GM21619 (cell line): Measurements from ENCODE around the gene PTPN18.
"Not testable (repeated sequence)": the region's sequence is repeated elsewhere in the genome, so short reads cannot be mapped to it uniquely, and the experiment has no call there.

Source experiments
- ATAC-seq: cut with Tn5 transposase; IDR thresholded peaks from one replicate; pipeline ENCODE4 v1.9.1; 2021; ENCODE audit not compliant: unreplicated experiment

PTPN18 gene, protein sequence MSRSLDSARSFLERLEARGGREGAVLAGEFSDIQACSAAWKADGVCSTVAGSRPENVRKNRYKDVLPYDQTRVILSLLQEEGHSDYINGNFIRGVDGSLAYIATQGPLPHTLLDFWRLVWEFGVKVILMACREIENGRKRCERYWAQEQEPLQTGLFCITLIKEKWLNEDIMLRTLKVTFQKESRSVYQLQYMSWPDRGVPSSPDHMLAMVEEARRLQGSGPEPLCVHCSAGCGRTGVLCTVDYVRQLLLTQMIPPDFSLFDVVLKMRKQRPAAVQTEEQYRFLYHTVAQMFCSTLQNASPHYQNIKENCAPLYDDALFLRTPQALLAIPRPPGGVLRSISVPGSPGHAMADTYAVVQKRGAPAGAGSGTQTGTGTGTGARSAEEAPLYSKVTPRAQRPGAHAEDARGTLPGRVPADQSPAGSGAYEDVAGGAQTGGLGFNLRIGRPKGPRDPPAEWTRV

GRCh38 chr2:130355578-130356431 lies at the start of gene PTPN18:
PTPN18 (plus strand) TSS chr2:130356056; CDS start chr2:130356108, 52 bp downstream.
- ATAC-seq, result peak; percentile 90

GRCh38 chr2:130307850-130308249 lies 48.0 kb upstream of the PTPN18 start:
- no peak for ATAC-seq

DNA sequence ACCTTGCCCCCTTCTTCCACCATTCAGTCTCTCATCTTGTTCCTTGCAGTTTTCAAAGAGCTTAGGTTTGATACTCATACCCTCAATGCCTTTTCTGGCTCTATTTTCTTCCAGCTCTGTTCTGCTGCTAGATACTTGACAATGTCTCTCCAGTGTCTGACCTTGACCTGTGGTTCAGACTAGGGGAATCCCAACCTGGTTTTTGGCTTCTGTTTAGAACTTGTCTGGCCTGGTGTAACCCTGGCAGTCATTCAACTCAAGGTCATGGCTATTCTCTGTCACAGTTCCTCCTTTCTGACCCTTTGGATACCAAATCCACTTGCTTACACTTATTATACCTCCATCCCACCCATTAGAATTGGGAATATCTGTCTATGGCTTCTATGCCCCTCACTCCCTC lies 45.0 kb upstream of the PTPN18 start:
- no peak for ATAC-seq

DNA sequence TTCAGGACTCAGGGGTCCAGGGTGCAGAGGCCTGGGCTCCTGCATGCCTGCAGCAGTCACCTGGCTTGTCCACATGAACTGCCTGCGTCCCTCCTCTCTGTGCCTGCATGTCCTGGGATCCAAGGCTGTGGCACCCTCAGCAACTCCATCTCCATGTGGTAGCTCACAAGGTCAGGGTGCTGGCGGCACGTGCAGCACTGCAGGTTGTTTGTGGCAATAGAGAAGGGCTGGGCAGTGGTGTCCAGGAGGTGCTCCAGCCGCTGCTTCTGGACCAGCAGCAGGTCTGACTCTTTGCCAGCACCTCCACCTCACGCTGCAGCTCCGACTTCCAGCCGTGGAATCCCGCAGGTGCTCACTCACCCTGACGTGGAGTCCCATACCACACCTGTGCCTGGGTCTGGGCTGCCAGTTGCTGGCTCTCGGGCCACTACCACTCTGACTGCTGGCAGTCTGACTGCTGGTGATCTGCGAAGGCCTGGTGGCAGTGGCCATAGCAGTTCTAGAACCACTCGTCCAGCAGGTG lies 42.0 kb upstream of the PTPN18 start:
- ATAC-seq, result no peak

- ATAC-seq, result no peak
Observed at GRCh38 chr2:130314377-130314776, 41.5 kb upstream of the PTPN18 start.

GRCh38 chr2:130316596-130316995 lies 39.3 kb upstream of the PTPN18 start:
- no peak for ATAC-seq

DNA sequence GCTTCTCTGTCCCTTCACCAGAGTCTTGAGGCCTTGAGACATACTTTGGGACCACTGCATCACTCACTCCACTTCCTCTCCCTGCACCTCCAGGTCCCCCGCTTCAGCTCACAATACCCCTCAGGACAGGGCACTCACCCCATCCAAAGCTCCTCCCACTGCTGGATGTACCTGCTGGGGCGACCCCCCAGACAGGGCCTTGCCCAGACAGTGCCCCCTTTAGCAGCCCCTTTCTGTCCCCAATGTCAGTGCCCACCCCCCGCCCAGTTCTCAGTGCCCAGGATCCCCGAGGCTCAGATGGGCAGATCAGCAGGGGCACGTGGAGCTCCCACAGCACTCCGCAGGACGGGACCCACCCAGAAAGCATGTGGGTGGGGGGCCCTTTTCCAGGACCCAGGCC lies 37.0 kb upstream of the PTPN18 start:
- ATAC-seq, result no peak

- no peak for ATAC-seq
Observed at GRCh38 chr2:130319536-130319935, 36.3 kb upstream of the PTPN18 start.

DNA sequence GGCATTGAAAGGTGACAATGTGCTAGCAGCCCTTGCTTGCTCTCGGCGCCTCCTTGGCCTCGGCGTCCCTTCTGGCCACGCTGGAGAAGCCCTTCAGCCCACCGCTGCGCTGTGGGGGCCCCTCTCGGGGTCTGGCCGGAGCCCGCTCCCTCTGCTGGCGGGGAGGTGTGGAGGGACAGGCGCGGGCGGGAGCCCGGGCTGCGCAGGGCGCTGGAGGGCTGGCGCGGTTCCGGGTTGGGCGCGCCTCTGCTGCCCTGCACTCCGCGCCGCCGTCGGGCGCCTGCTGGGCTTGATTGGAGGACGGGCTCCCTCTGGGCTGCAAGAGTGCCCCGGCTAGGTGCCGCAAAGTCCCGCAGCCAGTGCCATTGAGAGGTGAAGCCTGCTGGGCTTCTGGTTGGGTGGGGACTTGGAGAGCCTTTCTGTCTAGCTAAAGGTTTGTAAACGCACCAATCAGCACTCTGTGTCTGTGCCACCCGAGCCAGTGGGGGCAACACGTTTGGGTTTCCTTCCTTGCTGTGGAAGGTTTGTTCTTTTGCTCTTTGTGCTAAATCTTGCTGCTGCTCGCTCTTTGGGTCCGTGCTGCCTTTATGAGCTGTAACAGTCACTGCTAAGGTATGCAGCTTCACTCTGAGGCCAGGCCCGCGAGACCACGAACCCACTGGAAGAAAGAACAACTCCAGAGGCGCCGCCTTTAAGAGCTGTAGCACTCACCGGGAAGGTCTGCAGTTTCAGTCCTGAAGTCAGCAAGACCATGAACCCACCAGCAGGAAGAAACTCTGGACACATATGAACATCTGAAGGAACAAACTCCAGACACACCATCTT lies 27.9 kb upstream of the PTPN18 start:
- no peak for ATAC-seq

GRCh38 chr2:130328710-130329109 lies 27.1 kb upstream of the PTPN18 start:
- no peak for ATAC-seq

- peak; percentile 87 for ATAC-seq
Observed at GRCh38 chr2:130332271-130333073, 23.4 kb upstream of the PTPN18 start.

DNA sequence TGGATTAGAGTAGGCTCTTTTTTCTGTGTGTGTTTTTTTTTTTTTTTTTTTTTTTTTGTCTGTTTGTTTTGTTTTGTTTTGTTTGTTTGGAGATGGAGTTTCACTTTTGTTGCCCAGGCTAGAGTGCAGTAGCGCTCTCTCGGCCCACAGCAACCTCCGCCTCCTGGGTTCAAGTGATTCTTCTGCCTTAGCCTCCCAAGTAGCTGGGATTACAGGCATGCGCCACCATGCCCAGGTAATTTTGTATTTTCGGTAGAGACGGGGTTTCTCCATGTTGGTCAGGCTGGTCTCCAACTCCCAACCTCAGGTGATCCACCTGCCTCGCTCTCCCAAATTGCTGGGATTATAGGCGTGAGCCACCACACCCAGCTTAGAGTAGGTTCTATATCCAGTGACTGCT lies 22.6 kb upstream of the PTPN18 start:
- ATAC-seq, result not testable (repeated sequence)

DNA sequence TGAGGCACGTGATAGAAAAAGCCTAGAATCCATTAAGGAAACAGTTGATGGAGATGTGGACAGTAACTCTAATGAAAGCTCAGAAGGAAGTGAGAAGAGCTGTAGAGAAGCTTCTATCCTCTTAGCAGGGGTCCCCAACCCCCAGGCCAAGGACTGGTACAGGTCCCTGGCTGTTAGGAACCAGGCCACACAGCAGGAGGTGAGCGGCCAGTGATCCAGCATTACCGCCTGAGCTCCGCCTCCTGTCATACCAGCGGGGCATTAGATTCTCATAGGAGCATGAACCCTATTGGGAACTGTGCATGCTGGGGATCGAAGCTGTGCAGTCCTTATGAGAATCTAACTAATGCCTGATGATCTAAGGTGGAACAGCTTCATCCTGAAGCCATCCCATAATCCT lies 21.8 kb upstream of the PTPN18 start:
- no peak for ATAC-seq

GRCh38 chr2:130335226-130335625 lies 20.6 kb upstream of the PTPN18 start:
- ATAC-seq, result no peak

GRCh38 chr2:130336150-130336876 lies 19.5 kb upstream of the PTPN18 start:
- no peak for ATAC-seq

DNA sequence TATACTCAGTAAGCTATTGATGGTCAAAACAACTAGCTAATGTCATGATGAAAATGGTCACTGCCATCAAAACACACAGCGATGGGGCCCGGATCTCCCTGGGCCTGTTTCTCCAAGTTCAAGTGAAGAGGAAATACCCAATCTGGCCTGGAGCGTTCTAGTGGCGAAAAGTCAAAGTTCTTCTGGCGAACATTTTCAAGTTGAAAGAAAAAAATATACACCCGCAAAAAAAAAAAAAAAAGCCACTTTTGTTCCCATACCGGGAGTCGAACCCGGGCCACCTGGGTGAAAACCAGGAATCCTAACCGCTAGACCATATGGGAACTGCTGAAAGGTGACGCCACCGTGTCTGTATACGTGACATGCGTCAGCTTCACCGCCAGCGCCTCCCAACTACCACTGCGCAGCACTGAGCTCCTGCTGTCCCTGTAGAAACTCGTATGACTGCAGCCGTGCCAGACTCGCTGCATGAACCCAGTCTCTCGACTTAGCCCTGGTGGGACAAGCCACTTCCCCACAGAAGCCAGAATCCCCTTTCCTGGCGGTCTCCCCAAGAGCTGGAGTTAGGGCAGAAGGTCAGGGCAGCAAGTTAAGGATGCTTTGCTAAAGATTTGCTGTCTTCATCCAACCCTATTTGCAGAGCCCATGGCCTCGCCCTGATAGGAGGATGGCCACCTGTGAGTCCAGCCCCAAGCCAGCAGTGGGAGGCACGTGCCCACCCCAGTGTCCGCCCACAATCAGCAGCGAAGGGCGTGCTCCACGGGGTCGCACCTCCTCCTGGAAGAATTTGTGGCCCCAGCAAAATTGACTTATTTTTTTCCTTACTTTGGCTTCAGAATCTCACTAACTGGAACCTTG lies 18.8 kb upstream of the PTPN18 start:
- no peak for ATAC-seq

DNA sequence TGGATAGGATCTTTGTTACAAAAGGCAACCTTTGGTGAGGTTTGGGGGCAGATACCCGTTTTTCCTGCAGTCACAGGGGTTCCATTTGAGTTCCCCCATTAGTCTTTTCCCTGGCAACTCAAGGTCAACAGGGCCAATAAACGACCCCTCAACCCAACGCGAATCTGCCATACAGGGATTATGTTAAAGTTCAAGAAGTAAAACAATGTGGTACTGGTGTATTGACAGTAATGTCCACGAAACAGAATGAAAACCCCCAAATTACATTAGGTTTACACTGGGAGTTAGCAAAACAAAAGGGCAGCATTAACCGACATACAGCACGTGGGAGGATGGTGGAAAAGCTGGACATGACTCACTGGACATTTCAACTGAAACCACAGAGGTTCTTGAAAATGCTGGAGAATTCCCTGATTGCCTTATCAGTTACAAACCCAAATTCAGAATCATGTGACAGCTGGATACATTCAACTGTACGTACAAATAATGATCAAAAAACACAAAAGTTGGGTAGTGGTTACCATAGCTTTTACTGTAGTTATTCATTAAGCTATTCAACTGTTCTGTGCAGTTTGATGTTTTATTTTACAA lies 18.0 kb upstream of the PTPN18 start:
- ATAC-seq, result no peak

DNA sequence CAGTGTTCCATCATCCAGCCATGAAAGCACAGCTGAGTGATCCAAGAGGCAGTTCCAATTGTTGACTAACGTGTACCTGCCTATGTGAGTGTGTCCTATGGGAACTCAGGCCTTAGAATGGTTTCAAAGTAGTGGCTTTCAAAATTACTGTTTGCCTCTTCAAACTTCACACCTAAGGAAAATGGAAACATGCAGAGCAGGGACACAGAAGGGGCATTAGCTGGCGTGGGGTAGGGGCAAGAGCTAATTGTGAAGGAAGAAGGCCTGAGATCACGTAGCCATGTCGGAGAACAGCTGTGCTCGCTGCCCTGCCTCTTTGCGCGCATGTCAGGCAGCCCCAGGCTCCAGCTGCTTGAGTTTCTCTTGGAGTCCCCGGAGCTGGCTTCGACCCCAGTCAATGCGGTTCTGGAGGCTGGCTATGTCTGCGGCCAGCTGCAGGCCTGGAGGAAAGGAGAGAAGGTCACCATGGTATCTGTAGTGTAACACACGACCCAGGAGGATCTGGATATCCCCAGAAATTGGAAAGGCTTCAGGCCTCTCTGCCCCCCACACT lies 17.0 kb upstream of the PTPN18 start:
- no peak for ATAC-seq
